Measurements from ENCODE around the gene SLC2A4RG. TPM values are rescaled to one million over a fixed set of nuclear protein-coding genes. Genes with fewer than 3 reads are reported as not detected.

SLC2A4RG gene
- total and polyA plus RNA-seq, 2 of the 13 experiments (the other 11 are each of a cell fraction or from before 2014, with no cell fraction given) = 91.4 to 95.9 TPM

DNA sequence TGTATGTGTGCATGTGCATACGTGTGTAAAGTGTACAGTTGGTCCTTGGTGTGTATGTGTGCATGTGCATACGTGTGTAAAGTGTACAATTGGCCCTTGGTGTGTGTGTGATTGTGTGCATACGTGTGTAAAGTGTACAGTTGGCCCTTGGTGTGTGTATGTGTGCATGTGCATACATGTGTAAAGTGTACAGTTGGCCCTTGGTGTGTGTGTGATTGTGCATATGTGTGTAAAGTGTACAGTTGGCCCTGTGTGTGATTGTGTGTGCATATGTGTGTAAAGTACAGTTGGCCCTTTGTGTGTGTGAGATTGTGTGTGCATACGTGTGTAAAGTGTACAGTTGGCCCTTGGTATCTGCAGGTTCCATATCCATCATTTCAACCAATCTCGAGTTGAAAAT is 8.2 kb upstream of the SLC2A4RG start:
- no peak overlapping the region for H3K4me3 ChIP-seq (replicated peaks in 1 of 3; ENCODE audit: insufficient read depth in 1 of 3, low read depth in 2 of 3, low read length in 3 of 3)
- H3K36me3 ChIP-seq (replicated peaks in 1 of 2; ENCODE audit: control insufficient read depth in 1 of 2, insufficient read depth in 2 of 2, low read length in 2 of 2) = peaks cover 26 to 47% of the 10 kb centered on the region in 2 experiments
- POLR2A ChIA-PET = no interaction called here
- H3K4me1 ChIP-seq (ENCODE audit: insufficient read depth, low read length) = peaks cover 57% of the 10 kb centered on the region
- FAIRE-seq = peak; percentile 42
- intact Hi-C loops (cut with micrococcal nuclease; ENCODE audit: unreplicated experiment) (no loop called here), in situ Hi-C loops (cut with HindIII; ENCODE audit: extremely low pct_ligation_motif_present, low pct_unique_long_range_greater_than_20kb) (no loop called here)
- no peak for ATAC-seq
- 95% methylated on average over 5 of the region's 5 CpGs for WGBS (ENCODE audit: low lambda C conversion rate)
- no peak overlapping the region for H2AFZ ChIP-seq (ENCODE audit: low read length)
- H3K9me3 ChIP-seq (ENCODE audit: low read length) = no peaks in the 10 kb centered on the region
- no TSS peak for BruUV-seq (replicated peaks)
- no peak overlapping the region for H3K9ac ChIP-seq (ENCODE audit: insufficient read depth, low read depth, low read length)
- H3K4me2 ChIP-seq (ENCODE audit: low read depth, low read length) = no peak overlapping the region
- no peak overlapping the region for H3K27ac ChIP-seq (ENCODE audit: extremely low read length, insufficient read depth, low read length)
- DNase-seq (ENCODE audit: low spot score) = no peak
- no peaks in the 10 kb centered on the region for H4K20me1 ChIP-seq (ENCODE audit: insufficient read depth, low read length)
- H3K79me2 ChIP-seq (ENCODE audit: insufficient read depth, low read length) = peaks cover 36% of the 10 kb centered on the region
- CTCF ChIA-PET (ENCODE audit: low intra/inter-chr PET ratio, low total read pairs) = no interaction called here
- H3K27me3 ChIP-seq (ENCODE audit: control insufficient read depth in 1 of 2, insufficient read depth in 2 of 2, low read length in 2 of 2) = no peaks in the 10 kb centered on the region
- TF ChIP-seq ARNT (IDR thresholded peaks at IDR 0.05) = 0 out of 2 replicates have a peak, but pooled peaks have one; percentile 84
- TF ChIP-seq SP1 (IDR thresholded peaks at IDR 0.05) = 0 out of 2 replicates have a peak, but pooled peaks have one; percentile 54
- no peak for TF ChIP-seq SP1 (CRISPR knock-in tag; IDR thresholded peaks at IDR 0.05)
- 0 out of 2 replicates have a peak, but pooled peaks have one; percentile 14 for TF ChIP-seq NFRKB (IDR thresholded peaks at IDR 0.05)
- no peak for TF ChIP-seq HINFP (CRISPR knock-in tag; IDR thresholded peaks at IDR 0.05; ENCODE audit: low read depth)
- TF ChIP-seq ZNF788 (CRISPR knock-in tag; IDR thresholded peaks at IDR 0.05; ENCODE audit: borderline replicate concordance) = no peak
- TF ChIP-seq ATF4 (CRISPR knock-in tag; IDR thresholded peaks at IDR 0.05) = no peak
- peak; percentile 74; the same call in 1 of the 2 replicates for TF ChIP-seq NBN (conservative IDR thresholded peaks at IDR 0.05)
- TF ChIP-seq SNAPC4 (CRISPR knock-in tag; IDR thresholded peaks at IDR 0.05) = no peak
- TF ChIP-seq ZNF597 (CRISPR knock-in tag; IDR thresholded peaks at IDR 0.05) = no peak
- peak; percentile 38; the same call in 1 of the 2 replicates for TF ChIP-seq RAD51 (IDR thresholded peaks at IDR 0.05; ENCODE audit: borderline replicate concordance)
- TF ChIP-seq, protein P1, sequence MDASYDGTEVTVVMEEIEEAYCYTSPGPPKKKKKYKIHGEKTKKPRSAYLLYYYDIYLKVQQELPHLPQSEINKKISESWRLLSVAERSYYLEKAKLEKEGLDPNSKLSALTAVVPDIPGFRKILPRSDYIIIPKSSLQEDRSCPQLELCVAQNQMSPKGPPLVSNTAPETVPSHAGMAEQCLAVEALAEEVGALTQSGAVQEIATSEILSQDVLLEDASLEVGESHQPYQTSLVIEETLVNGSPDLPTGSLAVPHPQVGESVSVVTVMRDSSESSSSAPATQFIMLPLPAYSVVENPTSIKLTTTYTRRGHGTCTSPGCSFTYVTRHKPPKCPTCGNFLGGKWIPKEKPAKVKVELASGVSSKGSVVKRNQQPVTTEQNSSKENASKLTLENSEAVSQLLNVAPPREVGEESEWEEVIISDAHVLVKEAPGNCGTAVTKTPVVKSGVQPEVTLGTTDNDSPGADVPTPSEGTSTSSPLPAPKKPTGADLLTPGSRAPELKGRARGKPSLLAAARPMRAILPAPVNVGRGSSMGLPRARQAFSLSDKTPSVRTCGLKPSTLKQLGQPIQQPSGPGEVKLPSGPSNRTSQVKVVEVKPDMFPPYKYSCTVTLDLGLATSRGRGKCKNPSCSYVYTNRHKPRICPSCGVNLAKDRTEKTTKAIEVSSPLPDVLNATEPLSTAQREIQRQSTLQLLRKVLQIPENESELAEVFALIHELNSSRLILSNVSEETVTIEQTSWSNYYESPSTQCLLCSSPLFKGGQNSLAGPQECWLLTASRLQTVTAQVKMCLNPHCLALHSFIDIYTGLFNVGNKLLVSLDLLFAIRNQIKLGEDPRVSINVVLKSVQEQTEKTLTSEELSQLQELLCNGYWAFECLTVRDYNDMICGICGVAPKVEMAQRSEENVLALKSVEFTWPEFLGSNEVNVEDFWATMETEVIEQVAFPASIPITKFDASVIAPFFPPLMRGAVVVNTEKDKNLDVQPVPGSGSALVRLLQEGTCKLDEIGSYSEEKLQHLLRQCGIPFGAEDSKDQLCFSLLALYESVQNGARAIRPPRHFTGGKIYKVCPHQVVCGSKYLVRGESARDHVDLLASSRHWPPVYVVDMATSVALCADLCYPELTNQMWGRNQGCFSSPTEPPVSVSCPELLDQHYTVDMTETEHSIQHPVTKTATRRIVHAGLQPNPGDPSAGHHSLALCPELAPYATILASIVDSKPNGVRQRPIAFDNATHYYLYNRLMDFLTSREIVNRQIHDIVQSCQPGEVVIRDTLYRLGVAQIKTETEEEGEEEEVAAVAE (CRISPR knock-in tag; IDR thresholded peaks at IDR 0.05; ENCODE audit: borderline replicate concordance) = no peak

Measured in HepG2 (cell line).